ENCODE data around the gene ASB11. TPM values are rescaled to one million over a fixed set of nuclear protein-coding genes. Genes with fewer than 3 reads are reported as not detected.

The ASB11 gene
- total RNA-seq, 3 donors from 2014 or later = 0.09 to 0.27 (median 0.17) TPM

DNA sequence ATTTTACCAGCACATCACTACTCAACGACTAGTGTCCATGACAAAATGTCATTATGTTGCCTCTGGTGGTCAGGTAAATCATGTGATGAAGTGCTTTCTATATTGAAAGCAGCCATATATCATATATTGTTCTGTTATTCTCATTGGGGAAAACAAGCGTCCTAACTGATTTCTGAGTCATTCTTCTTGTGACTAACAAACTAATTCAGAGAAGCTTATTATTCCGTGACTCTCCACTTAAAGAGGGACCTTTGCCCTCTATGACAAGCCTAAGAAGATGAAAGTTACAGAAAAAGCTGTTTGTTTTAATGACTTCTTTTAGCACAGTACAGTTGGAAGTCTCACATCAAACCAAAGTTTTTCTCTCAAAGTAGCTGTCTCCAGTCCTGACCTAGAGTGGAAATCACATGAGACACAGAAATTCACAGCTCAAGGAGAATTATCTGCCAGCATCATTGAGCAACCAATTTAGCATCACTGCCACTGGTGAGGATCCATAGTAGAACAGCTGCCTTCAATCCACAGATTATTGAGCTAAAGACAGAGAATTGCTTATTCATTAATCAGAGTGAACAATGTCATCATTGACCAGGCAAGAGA lies 81.9 kb downstream of the ASB11 start:
- Histone ChIP-seq H3K36me3 (ENCODE audit: low read depth) (no peaks in the 10 kb centered on the region), H3K9me3 (no peaks in the 10 kb centered on the region), H3K4me3 (no peak overlapping the region), H3K4me1 (ENCODE audit: low read depth) (no peaks in the 10 kb centered on the region)
- TF ChIP-seq, protein P1, sequence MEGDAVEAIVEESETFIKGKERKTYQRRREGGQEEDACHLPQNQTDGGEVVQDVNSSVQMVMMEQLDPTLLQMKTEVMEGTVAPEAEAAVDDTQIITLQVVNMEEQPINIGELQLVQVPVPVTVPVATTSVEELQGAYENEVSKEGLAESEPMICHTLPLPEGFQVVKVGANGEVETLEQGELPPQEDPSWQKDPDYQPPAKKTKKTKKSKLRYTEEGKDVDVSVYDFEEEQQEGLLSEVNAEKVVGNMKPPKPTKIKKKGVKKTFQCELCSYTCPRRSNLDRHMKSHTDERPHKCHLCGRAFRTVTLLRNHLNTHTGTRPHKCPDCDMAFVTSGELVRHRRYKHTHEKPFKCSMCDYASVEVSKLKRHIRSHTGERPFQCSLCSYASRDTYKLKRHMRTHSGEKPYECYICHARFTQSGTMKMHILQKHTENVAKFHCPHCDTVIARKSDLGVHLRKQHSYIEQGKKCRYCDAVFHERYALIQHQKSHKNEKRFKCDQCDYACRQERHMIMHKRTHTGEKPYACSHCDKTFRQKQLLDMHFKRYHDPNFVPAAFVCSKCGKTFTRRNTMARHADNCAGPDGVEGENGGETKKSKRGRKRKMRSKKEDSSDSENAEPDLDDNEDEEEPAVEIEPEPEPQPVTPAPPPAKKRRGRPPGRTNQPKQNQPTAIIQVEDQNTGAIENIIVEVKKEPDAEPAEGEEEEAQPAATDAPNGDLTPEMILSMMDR (IDR thresholded peaks at IDR 0.05) = no peak
- DNase-seq = no peak
- intact Hi-C loops (cut with DNase I, micrococcal nuclease) = no loop called here
- ATAC-seq = no peak

Other genes with a start within 250 kb of the ASB11 start
- gene ASB9, start 45.6 kb downstream of the ASB11 start, total RNA-seq = 1 to 10 TPM in 2 of 3 donors, under 1 TPM in 1; 0.63 to 2.7 (median 1.3) TPM
- gene PIGA, start 19.9 kb upstream of the ASB11 start, total RNA-seq = 10 to 100 TPM; 11.7 to 14.1 (median 12.6) TPM
- 1 to 10 TPM in 2 of 3 donors, under 1 TPM in 1; 0.55 to 5.8 (median 1.6) TPM for gene VEGFD, start 68.8 kb upstream of the ASB11 start, total RNA-seq
- gene PIR, start 177.7 kb upstream of the ASB11 start, total RNA-seq = 1 to 10 TPM; 6.0 to 9.7 (median 8.4) TPM
- gene BMX, start 185.2 kb upstream of the ASB11 start, total RNA-seq = 1 to 10 TPM; 2.4 to 5.4 (median 3.8) TPM